Measurements from ENCODE around the gene DRD5.

DNA sequence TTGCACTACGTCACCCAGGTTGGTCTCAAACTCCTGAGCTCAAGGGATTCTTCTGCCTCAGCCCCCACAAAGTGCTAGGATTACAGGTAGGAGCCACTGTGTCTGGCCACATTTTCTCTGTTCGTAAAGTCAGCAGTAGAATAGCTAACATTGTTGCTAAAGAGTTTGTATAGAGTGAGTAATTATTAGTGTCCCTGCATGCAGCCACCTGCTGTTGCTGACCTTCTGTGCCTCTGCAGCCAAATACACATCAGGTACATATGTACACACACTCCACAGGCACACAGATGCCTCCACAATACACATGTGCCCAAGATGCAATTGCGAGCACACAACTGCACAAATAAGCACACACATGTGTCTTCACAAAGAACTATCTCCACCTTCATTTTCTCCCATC is 10.9 kb downstream of the DRD5 start:
- TF ChIP-seq, protein P1, sequence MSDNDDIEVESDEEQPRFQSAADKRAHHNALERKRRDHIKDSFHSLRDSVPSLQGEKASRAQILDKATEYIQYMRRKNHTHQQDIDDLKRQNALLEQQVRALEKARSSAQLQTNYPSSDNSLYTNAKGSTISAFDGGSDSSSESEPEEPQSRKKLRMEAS (IDR thresholded peaks at IDR 0.05; ENCODE audit: low read depth, low read length), result no peak
- TF ChIP-seq POLR2A (IDR thresholded peaks at IDR 0.05; ENCODE audit: extremely low read depth, insufficient read length), result no peak
- TF ChIP-seq, protein P2, sequence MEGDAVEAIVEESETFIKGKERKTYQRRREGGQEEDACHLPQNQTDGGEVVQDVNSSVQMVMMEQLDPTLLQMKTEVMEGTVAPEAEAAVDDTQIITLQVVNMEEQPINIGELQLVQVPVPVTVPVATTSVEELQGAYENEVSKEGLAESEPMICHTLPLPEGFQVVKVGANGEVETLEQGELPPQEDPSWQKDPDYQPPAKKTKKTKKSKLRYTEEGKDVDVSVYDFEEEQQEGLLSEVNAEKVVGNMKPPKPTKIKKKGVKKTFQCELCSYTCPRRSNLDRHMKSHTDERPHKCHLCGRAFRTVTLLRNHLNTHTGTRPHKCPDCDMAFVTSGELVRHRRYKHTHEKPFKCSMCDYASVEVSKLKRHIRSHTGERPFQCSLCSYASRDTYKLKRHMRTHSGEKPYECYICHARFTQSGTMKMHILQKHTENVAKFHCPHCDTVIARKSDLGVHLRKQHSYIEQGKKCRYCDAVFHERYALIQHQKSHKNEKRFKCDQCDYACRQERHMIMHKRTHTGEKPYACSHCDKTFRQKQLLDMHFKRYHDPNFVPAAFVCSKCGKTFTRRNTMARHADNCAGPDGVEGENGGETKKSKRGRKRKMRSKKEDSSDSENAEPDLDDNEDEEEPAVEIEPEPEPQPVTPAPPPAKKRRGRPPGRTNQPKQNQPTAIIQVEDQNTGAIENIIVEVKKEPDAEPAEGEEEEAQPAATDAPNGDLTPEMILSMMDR (IDR thresholded peaks at IDR 0.05; ENCODE audit: low read depth, low read length), result no peak
